Measurements from ENCODE around the gene FADS6. TPM values are rescaled to one million over a fixed set of nuclear protein-coding genes. Genes with fewer than 3 reads are reported as not detected.

The FADS6 gene
- total RNA-seq, 1 experiment from 2014 or later: not detected

DNA sequence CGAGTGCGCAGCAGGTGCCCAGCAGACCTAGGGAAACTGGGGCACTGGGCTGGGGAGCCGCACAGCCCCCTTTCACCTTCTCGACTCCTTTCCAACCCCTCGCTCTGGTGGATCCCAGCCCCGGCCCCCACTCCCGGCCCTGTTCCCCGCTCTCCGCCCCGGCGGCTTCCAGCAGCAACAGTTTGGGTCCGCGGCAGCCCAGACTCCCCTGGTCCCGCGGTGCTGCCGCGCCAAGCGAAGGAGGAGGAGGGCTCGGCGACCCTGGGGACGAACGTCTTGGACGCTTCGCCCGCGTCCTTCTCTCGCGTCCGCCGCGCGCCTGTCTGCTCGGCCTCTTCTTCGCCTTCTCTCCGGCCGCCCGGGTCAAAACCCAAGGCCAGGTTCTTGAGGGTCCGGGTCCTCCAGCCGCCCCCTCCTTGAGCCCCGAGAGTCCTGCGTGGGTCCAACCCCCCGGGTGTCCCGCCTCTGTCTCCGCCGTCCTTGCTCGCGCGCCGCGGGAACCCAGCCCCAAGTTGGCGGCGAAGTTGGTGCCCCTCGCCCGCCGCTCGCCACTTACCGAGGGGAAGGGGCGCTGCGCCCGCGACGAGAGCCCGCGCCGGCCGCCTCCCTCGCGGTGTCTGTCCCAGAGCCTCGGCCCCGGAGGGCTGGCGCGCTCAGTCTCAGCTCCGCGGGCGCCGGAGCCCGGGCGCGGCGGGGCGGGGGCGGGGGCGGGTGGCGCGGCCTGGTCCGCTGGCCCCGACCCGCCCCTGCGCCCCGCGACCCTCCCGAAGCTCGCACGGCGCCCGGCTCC is 32.4 kb downstream of the FADS6 start:
- TF ChIP-seq, protein P1, sequence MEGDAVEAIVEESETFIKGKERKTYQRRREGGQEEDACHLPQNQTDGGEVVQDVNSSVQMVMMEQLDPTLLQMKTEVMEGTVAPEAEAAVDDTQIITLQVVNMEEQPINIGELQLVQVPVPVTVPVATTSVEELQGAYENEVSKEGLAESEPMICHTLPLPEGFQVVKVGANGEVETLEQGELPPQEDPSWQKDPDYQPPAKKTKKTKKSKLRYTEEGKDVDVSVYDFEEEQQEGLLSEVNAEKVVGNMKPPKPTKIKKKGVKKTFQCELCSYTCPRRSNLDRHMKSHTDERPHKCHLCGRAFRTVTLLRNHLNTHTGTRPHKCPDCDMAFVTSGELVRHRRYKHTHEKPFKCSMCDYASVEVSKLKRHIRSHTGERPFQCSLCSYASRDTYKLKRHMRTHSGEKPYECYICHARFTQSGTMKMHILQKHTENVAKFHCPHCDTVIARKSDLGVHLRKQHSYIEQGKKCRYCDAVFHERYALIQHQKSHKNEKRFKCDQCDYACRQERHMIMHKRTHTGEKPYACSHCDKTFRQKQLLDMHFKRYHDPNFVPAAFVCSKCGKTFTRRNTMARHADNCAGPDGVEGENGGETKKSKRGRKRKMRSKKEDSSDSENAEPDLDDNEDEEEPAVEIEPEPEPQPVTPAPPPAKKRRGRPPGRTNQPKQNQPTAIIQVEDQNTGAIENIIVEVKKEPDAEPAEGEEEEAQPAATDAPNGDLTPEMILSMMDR (conservative IDR thresholded peaks at IDR 0.05; ENCODE audit: low read depth, low read length): no peak
- TF ChIP-seq EZH2 (IDR thresholded peaks at IDR 0.05; ENCODE audit: low read length, unreplicated experiment) (peak; percentile 71), EZH2phosphoT487 (IDR thresholded peaks at IDR 0.05; ENCODE audit: borderline replicate concordance, low read length) (peak; percentile 58; the same call in 1 of the 2 replicates)
- intact Hi-C loops (cut with micrococcal nuclease): loop anchor here (1.0 kb wide), 1 partner anchor 18 kb away; no protein-coding TSS in a partner anchor
- DNase-seq (no peak), ATAC-seq (no peak)
- Histone ChIP-seq H3K36me3 (ENCODE audit: low read depth, low read length) (no peaks in the 10 kb centered on the region), H3K27ac (ENCODE audit: low read length) (no peak overlapping the region), H3K4me1 (ENCODE audit: insufficient read depth, low read length) (no peaks in the 10 kb centered on the region), H3K27me3 (ENCODE audit: low read length) (peaks cover 52% of the 10 kb centered on the region), H2AFZ (ENCODE audit: low read length) (no peak overlapping the region), H3K9me2 (replicated peaks; ENCODE audit: low read length) (no peaks in the 10 kb centered on the region), H3K4me3 (ENCODE audit: low read length) (no peak overlapping the region), H3F3A (ENCODE audit: low read length, unreplicated experiment) (no peaks in the 10 kb centered on the region), H3K4me2 (ENCODE audit: low read length) (no peak overlapping the region), H3K9me3 (ENCODE audit: low read length) (no peaks in the 10 kb centered on the region), H4K20me1 (ENCODE audit: low read length) (no peaks in the 10 kb centered on the region), H3K79me2 (ENCODE audit: low read length) (no peaks in the 10 kb centered on the region), H3K9ac (ENCODE audit: low read length) (no peak overlapping the region)
- CTCF ChIA-PET: interaction anchor here (1.5 kb wide), 1 partner anchor 18 kb away, joined by 17 read pairs; no protein-coding TSS in a partner anchor
- no TSS peak for BruUV-seq (replicated peaks)
- POLR2A ChIA-PET (ENCODE audit: unreplicated experiment): interaction anchor here (0.6 kb wide), 1 partner anchor 12 kb away, joined by 3 read pairs; no protein-coding TSS in a partner anchor

DNA sequence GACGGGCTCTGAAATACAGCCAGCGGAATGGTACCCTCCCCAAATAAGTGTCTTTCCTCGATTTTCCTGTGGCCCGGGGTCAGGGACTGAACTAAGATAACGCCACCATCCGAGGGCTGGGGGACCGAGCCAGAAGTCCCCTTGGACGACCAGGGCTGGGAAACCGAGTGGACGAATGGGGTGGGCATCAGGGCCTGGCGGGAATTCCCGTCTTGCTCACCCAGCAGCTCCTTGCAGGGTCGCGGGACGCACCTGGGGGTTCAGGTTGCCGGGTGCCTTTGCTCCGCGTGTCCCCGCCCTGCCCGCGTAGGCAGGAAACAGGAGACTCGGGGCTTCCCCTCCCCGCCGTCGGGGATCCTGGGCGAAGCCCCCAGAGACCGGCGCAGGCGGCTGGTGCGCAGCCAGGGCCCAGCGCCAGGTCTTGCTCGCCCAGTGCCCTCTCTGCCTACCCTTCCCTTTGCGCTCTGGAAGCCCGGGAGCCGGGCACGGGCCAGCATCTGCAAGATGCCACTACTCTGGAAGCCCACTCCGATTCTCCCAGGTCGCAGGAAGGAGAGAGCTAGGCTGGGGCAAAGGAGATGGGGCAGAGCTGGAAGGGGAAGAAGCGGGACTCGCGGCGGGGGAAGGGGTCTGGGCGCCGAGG is 33.1 kb downstream of the FADS6 start:
- H4K20me1 ChIP-seq (ENCODE audit: low read length): no peaks in the 10 kb centered on the region
- CTCF ChIA-PET: no interaction called here
- no peaks in the 10 kb centered on the region for H3K9me2 ChIP-seq (replicated peaks; ENCODE audit: low read length)
- intact Hi-C loops (cut with micrococcal nuclease): loop anchor here (1.0 kb wide), 1 partner anchor 17 kb away; no protein-coding TSS in a partner anchor
- H2AFZ ChIP-seq (ENCODE audit: low read length): no peak overlapping the region
- no TSS peak for BruUV-seq (replicated peaks)
- peaks cover 55% of the 10 kb centered on the region for H3K27me3 ChIP-seq (ENCODE audit: low read length)
- no peak overlapping the region for H3K4me3 ChIP-seq (ENCODE audit: low read length)
- H3K4me1 ChIP-seq (ENCODE audit: insufficient read depth, low read length): no peaks in the 10 kb centered on the region
- H3K4me2 ChIP-seq (ENCODE audit: low read length): 0 out of 2 replicates have a peak overlapping the region, but pooled peaks have one; percentile 0
- no peak overlapping the region for H3K9ac ChIP-seq (ENCODE audit: low read length)
- no peaks in the 10 kb centered on the region for H3F3A ChIP-seq (ENCODE audit: low read length, unreplicated experiment)
- H3K27ac ChIP-seq (ENCODE audit: low read length): no peak overlapping the region
- H3K9me3 ChIP-seq (ENCODE audit: low read length): no peaks in the 10 kb centered on the region
- no peaks in the 10 kb centered on the region for H3K79me2 ChIP-seq (ENCODE audit: low read length)
- H3K36me3 ChIP-seq (ENCODE audit: low read depth, low read length): no peaks in the 10 kb centered on the region
- 0 out of 2 replicates have a peak, but pooled peaks have one; percentile 5 for ATAC-seq
- DNase-seq: no peak
- TF ChIP-seq EZH2phosphoT487 (IDR thresholded peaks at IDR 0.05; ENCODE audit: borderline replicate concordance, low read length) (no peak), EZH2 (IDR thresholded peaks at IDR 0.05; ENCODE audit: low read length, unreplicated experiment) (peak; percentile 43)
- POLR2A ChIA-PET (ENCODE audit: unreplicated experiment): interaction anchor here (0.6 kb wide), 2 partner anchors 13 kb away, joined by 3 to 4 read pairs; no protein-coding TSS in a partner anchor

DNA sequence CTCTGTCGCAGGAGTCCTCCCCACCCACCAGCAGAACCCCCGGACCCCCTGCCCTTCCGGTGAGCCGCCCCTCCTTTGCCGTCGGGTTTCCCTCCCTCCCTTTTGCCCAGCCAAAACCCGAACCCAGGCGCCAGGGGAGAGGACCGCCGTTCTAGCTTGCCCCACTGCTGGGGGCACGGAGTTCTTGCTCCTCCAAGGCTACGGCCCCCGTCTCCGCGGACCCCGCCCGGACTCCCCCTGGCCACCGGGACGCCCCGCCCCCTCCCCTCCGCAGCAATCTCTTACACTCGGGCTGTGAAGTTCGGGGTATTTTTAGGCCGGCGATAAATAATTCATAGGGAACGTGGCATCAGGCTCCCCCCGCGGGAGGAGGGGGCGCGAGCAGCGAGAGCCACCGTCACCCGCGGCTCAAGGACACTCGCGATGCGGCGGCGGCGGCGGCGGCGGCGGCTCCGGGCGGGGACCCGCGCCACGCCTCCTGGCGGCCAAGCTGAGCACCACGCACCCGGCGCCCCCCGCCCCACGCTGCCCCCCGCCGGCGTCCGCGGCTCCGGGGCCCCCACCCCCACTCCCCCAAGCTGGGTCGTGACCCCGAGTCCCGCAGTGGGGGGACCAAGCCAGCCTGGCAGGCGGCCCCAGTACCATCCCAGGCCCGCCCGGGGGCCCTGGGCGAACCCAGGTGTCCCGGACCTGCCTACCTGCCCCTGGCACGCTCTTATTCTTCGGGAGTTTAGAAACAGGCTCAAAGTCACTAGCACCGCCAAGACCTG is 33.8 kb downstream of the FADS6 start, which contains the start of gene GRIN2C:
GRIN2C (minus strand) TSS at position 427 of the 770 bp plus-strand sequence. CDS start 4,793 bp downstream, outside the sequence.
- 0 out of 2 replicates have a peak, but pooled peaks have one; percentile 18 for ATAC-seq

More for the DNA sequence above, 33.8 kb downstream of the FADS6 start, which contains the start of gene GRIN2C:
- Histone ChIP-seq H3F3A (ENCODE audit: low read length, unreplicated experiment) (no peaks in the 10 kb centered on the region), H3K79me2 (ENCODE audit: low read length) (no peaks in the 10 kb centered on the region), H4K20me1 (ENCODE audit: low read length) (no peaks in the 10 kb centered on the region), H3K4me3 (ENCODE audit: low read length) (peak within 1 kb of the TSS; percentile 54), H3K27me3 (ENCODE audit: low read length) (peaks cover 62% of the 10 kb centered on the region), H3K9me3 (ENCODE audit: low read length) (no peaks in the 10 kb centered on the region), H3K4me1 (ENCODE audit: insufficient read depth, low read length) (no peaks in the 10 kb centered on the region), H3K27ac (ENCODE audit: low read length) (no peak within 1 kb of the TSS), H3K4me2 (ENCODE audit: low read length) (peak within 1 kb of the TSS; percentile 77), H3K36me3 (ENCODE audit: low read depth, low read length) (no peaks in the 10 kb centered on the region), H2AFZ (ENCODE audit: low read length) (peak within 1 kb of the TSS; percentile 51), H3K9ac (ENCODE audit: low read length) (no peak within 1 kb of the TSS), H3K9me2 (replicated peaks; ENCODE audit: low read length) (no peaks in the 10 kb centered on the region)
- ChIA-PET POLR2A (ENCODE audit: unreplicated experiment) (interaction anchor here (0.6 kb wide), 1 partner anchor 14 kb away, joined by 4 read pairs; no protein-coding TSS in a partner anchor), CTCF (interaction anchor here (1.5 kb wide), 1 partner anchor 202 kb away, joined by 3 read pairs; no protein-coding TSS in a partner anchor)
- intact Hi-C loops (cut with micrococcal nuclease): loop anchor here (1.0 kb wide), 1 partner anchor 16 kb away; no protein-coding TSS in a partner anchor
- TF ChIP-seq, protein P1 (conservative IDR thresholded peaks at IDR 0.05; ENCODE audit: low read depth, low read length): peak; percentile 49
- TF ChIP-seq EZH2phosphoT487 (IDR thresholded peaks at IDR 0.05; ENCODE audit: borderline replicate concordance, low read length) (no peak), EZH2 (IDR thresholded peaks at IDR 0.05; ENCODE audit: low read length, unreplicated experiment) (no peak)
- no peak for DNase-seq
- no TSS peak for BruUV-seq (replicated peaks)

All from PC-3 (cell line).